GM13976 (cell line): Measurements from ENCODE around the gene GRIK3.

Experiments
- DNase-seq: peaks from one replicate; pipeline ENCODE4 v3.0.0; 2012; ENCODE audit warnings: low spot score
- in situ Hi-C: fragments of 300-500 bp; cut with MboI; formaldehyde crosslinking; loops from one replicate; pipeline ENCODE4 v1.12.0; 2022; ENCODE audit warnings: low sequenced_read_pairs, mixed read lengths, inconsistent platforms; ENCODE audit not compliant: unreplicated experiment
- TF ChIP-seq, protein P1 (sequence below): IDR thresholded peaks from 2 replicates; pipeline ENCODE4 v1.5.1; 2012; ENCODE audit warnings: borderline replicate concordance, mild to moderate bottlenecking; ENCODE audit not compliant: insufficient read depth; ENCODE audit errors: extremely low read depth, missing control alignments, control extremely low read depth

The GRIK3 gene

DNA sequence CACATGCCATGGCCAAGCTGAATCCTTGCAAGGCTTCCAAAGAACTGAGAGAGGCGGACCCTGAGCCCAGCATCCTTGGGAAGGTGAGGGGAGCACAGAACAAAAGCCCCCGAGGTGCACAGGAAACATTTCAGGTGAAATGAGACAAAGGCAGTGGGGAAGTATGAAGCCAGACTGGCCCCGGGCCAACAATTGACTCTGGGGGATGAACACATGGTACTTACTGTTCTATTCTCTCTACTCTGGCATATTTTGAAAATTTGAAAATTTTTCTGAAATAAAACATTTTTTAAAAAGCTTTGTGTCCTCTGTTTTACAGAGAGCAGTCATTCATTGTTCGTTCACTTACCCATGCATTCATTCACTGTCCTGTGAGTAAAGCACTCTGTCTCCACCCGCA lies 77.7 kb downstream of the GRIK3 start:
- TF ChIP-seq, protein P1, sequence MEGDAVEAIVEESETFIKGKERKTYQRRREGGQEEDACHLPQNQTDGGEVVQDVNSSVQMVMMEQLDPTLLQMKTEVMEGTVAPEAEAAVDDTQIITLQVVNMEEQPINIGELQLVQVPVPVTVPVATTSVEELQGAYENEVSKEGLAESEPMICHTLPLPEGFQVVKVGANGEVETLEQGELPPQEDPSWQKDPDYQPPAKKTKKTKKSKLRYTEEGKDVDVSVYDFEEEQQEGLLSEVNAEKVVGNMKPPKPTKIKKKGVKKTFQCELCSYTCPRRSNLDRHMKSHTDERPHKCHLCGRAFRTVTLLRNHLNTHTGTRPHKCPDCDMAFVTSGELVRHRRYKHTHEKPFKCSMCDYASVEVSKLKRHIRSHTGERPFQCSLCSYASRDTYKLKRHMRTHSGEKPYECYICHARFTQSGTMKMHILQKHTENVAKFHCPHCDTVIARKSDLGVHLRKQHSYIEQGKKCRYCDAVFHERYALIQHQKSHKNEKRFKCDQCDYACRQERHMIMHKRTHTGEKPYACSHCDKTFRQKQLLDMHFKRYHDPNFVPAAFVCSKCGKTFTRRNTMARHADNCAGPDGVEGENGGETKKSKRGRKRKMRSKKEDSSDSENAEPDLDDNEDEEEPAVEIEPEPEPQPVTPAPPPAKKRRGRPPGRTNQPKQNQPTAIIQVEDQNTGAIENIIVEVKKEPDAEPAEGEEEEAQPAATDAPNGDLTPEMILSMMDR, result no peak
- DNase-seq, result no peak
- in situ Hi-C loops, result no loop called here

GRCh38 chr1:36955016-36955415 lies 79.3 kb downstream of the GRIK3 start:
- TF ChIP-seq, protein P1, result no peak
- no peak for DNase-seq
- in situ Hi-C loops, result no loop called here

DNA sequence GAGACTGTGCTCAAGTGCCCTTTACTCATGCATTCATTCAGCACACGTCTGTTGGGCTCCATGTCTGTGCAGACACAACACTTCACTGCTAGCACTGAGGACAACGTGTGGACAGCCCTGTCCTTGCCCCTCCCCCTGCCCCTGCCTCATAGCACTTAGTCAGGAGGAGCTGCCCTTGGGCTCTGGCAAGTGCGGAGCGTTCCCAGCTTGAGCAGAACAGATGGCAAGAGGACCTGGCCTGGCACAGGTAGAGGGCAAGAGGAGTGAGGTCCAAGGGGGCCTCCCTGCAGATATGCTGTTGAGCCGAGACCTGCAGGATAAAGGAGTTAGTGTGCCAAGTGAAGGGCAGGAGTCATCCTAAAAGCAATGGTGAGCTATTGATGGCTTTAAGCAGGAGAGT lies 81.3 kb downstream of the GRIK3 start:
- no peak for DNase-seq
- in situ Hi-C loops, result no loop called here
- TF ChIP-seq, protein P1, result no peak

- TF ChIP-seq, protein P1, result no peak
- in situ Hi-C loops, result no loop called here
- DNase-seq, result no peak
These were observed 82.6 kb downstream of the GRIK3 start for GRCh38 chr1:36951761-36952160.

DNA sequence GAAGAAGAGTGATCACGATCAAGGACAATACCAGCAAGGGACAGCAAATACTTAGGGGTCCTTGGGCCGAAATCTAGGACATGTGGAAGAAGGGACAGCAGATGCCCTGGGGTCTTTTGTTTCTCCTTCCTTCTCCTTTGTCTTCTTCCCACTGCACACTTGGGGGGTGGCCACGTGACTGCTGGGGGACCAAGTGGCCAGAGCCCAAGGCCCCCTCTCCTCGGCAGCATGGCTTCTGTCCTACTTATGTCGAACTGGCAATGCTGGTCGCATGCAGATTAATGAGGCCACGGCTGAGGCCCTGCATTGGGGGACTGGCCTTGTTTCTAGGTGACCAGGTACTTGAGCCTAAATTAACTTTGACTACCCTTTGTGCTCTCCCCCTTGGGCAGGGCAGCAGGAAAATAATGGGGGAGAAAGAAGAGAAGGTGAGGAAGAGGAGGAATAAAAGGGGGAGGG lies 83.0 kb downstream of the GRIK3 start:
- DNase-seq, result no peak
- TF ChIP-seq, protein P1, result no peak
- in situ Hi-C loops, result no loop called here

GRCh38 chr1:36950604-36951291 lies 83.6 kb downstream of the GRIK3 start:
- in situ Hi-C loops, result no loop called here
- DNase-seq, result no peak
- TF ChIP-seq, protein P1, result no peak

DNA sequence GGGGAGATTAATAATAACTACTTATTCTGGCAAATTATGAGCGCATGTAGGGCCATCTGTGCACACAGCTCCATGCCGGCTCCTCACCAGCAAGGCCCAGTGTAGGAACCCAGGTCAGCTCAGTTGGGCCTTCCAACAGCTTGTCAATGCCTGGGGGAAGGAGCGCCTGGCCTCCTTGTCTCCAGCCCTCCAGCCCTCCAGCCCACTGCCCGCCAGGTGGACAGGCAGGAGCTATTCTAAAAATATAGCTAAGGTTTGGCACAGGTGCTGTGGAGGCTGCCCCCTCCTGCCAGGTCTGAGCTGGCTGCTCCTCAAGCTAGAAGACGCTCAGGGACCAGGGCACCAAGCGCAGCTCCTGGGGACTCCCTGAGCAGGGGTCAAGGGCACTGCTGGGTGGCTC lies 85.7 kb downstream of the GRIK3 start:
- DNase-seq, result no peak
- in situ Hi-C loops, result no loop called here

More for the DNA sequence above, 85.7 kb downstream of the GRIK3 start:
- TF ChIP-seq, protein P1, result no peak
